ENCODE results near the gene EDNRA. TPM values are rescaled to one million over a fixed set of nuclear protein-coding genes. Genes with fewer than 3 reads are reported as not detected.

EDNRA gene
- polyA plus RNA-seq, 3 donors, result 0.53 to 3.2 (median 2.7) TPM

- no peak overlapping the region for H3K27ac ChIP-seq (ENCODE audit: low read depth, low read length)
- 73 to 86% (median 79%) methylated on average over 6 of the region's 6 CpGs for WGBS, 3 donors
These were observed 97.2 kb downstream of the EDNRA start for GRCh38 chr4:147578051-147578476.

- WGBS, 3 donors, result 75 to 83% (median 83%) methylated on average over 3 of the region's 3 CpGs
These were observed 97.7 kb downstream of the EDNRA start for GRCh38 chr4:147578593-147578992.

GRCh38 chr4:147580396-147580795, 99.5 kb downstream of the EDNRA start:
- 31 to 41% (median 40%) methylated on average over 1 of the region's 1 CpG for WGBS, 3 donors
- H3K27ac ChIP-seq (ENCODE audit: low read depth, low read length), result no peak overlapping the region

More at GRCh38 chr4:147578593-147578992, 97.7 kb downstream of the EDNRA start:
- no peak overlapping the region for H3K27ac ChIP-seq (ENCODE audit: low read depth, low read length)

- WGBS, 3 donors, result 78 to 82% (median 80%) methylated on average over 6 of the region's 6 CpGs
These were observed 100.9 kb downstream of the EDNRA start for GRCh38 chr4:147581606-147582350.

GRCh38 chr4:147582386-147583060, 101.6 kb downstream of the EDNRA start:
- H3K27ac ChIP-seq (ENCODE audit: low read depth, low read length), result no peak overlapping the region

More at GRCh38 chr4:147581606-147582350, 100.9 kb downstream of the EDNRA start:
- H3K27ac ChIP-seq (ENCODE audit: low read depth, low read length), result no peak overlapping the region

- WGBS, 3 donors, result 78 to 84% (median 84%) methylated on average over 1 of the region's 1 CpG
- H3K27ac ChIP-seq (ENCODE audit: low read depth, low read length), result no peak overlapping the region
These were observed 103.0 kb downstream of the EDNRA start for GRCh38 chr4:147583876-147584275.

GRCh38 chr4:147586032-147586431, 105.1 kb downstream of the EDNRA start:
- WGBS, 3 donors, result 39 to 50% (median 39%) methylated on average over 3 of the region's 3 CpGs
- no peak overlapping the region for H3K27ac ChIP-seq (ENCODE audit: low read depth, low read length)

- H3K27ac ChIP-seq (ENCODE audit: low read depth, low read length), result no peak overlapping the region
- 84 to 93% (median 85%) methylated on average over 4 of the region's 4 CpGs for WGBS, 3 donors
These were observed 105.7 kb downstream of the EDNRA start for GRCh38 chr4:147586637-147587036.

GRCh38 chr4:147587041-147587440, 106.1 kb downstream of the EDNRA start:
- H3K27ac ChIP-seq (ENCODE audit: low read depth, low read length), result no peak overlapping the region
- 77 to 96% (median 90%) methylated on average over 3 of the region's 3 CpGs for WGBS, 3 donors

GRCh38 chr4:147589586-147589985, 108.7 kb downstream of the EDNRA start:
- 63 to 84% (median 64%) methylated on average over 1 of the region's 1 CpG for WGBS, 3 donors
- no peak overlapping the region for H3K27ac ChIP-seq (ENCODE audit: low read depth, low read length)

- no peak overlapping the region for H3K27ac ChIP-seq (ENCODE audit: low read depth, low read length)
- WGBS, 3 donors, result 44 to 46% (median 45%) methylated on average over 12 of the region's 12 CpGs
These were observed 109.5 kb downstream of the EDNRA start for GRCh38 chr4:147590249-147590920.

- no peak overlapping the region for H3K27ac ChIP-seq (ENCODE audit: low read depth, low read length)
These were observed 110.2 kb downstream of the EDNRA start for GRCh38 chr4:147591106-147591505.

- no peak overlapping the region for H3K27ac ChIP-seq (ENCODE audit: low read depth, low read length)
- 51 to 78% (median 56%) methylated on average over 5 of the region's 5 CpGs for WGBS, 3 donors
These were observed 113.2 kb downstream of the EDNRA start for GRCh38 chr4:147594107-147594506.

Other genes with a start within 250 kb of the EDNRA start
- gene TMEM184C, start 136.3 kb downstream of the EDNRA start, polyA plus RNA-seq, result 10 to 100 TPM in 1 of 3 donors, 1 to 10 TPM in 2; 7.8 to 12.0 (median 9.0) TPM
- 1 to 10 TPM; 2.3 to 8.8 (median 5.3) TPM for gene PRMT9, start 203.1 kb downstream of the EDNRA start, polyA plus RNA-seq